ENCODE results near the gene ACSS3.
"Not testable (repeated sequence)": the region's sequence is repeated elsewhere in the genome, so short reads cannot be mapped to it uniquely, and the experiment has no call there.

Gene ACSS3

DNA sequence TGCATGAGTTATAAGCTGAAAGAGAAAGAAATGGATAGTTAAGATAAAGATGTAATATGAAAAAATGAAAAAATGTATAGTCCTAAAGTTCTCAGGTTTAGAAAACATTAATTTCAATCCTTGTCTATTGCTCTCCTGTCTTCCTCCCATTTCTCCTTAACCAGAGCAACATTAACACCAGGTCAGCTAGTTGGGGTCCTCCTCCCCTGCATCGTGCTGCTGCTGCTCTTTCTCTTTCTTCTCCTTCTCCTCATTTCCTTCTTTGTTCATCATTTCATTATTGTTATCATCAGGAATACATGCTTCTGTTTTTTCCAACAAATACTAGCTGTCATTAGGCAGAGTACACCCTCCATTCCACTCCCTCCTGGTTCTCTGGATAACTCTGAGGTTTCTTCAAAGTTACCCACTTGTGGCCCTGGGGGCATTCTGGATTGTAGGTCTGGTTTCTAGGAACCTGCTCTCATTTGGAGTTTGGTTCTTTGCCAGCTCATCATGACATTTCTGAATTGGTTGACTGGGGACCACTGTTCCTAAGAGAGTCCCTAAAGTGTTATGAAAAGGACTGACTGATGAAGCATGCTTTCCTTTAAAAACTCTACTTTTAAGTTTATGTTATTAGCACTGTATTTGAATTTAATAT, 17.0 kb downstream of the ACSS3 start:
- DNase-seq (ENCODE audit: low spot score): no peak

DNA sequence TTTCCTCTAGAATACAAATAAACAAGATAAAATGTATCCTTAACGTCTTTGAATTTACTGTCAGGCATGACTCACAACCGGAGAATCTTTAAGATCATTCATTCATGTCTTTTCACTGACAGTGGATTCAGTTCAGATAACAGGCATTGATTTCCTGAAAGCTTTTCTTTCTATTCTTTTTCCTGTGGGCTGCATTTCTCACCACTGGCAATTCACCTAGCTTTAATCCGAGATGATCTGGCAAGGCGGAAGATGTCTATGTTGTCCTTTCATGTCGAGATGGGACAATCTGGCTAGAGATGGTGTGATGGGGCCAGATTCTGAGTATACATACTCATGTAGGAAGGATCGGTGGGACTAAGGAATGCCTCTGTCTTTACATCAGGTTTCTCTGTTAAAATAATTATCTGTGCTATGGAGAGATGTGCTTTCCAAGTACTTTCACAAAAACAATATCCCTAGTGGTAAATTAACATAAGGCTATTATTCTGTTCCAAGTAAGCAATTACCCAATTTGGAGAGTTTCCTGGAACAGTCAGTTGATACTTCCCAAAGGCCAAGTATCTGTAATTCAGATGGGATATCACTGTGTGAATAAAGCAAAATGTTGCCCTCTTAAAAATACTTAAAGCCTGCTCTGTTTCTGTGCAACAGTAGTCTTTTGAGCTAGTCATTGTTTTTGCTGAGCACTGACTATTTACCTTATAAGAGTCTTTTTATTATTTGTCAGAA, 17.8 kb downstream of the ACSS3 start:
- no peak for DNase-seq (ENCODE audit: low spot score)

GRCh38 chr12:81105687-81106086, 27.8 kb downstream of the ACSS3 start:
- DNase-seq (ENCODE audit: low spot score): no peak

DNA sequence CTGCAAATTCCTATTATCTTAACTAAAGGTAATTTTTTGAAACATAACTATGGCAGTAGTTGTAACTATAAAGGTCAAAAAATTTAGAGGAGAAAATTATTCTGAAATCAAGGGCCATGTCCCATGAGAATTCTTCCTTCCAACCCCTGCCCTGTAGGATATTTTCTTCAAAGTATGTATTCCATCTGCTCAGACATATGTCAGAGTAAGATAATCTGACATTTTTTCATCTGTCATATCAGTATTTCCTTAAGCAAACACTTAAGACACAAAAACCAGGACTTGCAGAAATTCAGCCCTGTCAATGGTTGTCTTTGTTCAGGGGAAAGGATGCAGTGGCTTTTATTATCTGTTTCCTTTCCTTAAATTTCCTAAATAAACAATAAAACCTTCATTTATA, 36.3 kb downstream of the ACSS3 start:
- no peak for DNase-seq (ENCODE audit: low spot score)

DNA sequence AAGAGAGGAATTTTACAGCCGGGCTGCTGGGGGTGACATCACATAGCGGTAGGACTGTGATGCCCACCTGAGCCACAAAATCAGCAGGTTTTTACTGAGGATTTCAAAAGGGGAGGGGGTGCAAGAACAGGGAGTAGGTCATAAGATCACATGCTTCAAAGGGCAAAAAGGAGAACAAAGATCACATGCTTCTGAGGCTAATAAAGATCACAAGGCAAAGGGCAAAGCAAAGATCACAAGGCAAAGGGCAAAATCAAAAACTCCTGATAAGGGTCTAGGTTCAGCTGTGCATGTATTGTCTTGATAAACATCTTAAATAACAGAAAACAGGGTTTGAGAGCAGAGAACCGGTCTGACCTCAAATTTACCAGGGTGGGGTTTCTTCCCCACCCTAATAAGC, 41.2 kb downstream of the ACSS3 start:
- DNase-seq (ENCODE audit: low spot score): not testable (repeated sequence)

DNA sequence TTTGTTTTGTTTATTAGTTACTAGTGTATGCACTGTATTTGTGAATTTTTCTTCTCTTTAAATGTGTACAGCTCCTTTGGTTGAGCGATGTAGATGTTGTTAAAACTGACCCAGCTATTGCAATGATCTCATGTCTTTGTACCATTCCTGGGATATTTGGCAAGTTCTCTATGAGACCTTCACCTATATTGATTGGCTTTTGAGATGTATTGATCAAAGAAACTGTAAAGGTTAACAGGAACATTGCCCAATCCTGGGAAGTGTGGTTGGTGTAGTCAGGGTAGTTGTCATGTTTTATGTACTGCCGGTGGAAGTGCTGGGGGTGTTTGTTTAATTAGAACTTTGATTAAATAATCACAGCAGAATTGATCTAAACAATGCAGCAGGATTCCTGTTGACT, 43.1 kb downstream of the ACSS3 start:
- no peak for DNase-seq (ENCODE audit: low spot score)

DNA sequence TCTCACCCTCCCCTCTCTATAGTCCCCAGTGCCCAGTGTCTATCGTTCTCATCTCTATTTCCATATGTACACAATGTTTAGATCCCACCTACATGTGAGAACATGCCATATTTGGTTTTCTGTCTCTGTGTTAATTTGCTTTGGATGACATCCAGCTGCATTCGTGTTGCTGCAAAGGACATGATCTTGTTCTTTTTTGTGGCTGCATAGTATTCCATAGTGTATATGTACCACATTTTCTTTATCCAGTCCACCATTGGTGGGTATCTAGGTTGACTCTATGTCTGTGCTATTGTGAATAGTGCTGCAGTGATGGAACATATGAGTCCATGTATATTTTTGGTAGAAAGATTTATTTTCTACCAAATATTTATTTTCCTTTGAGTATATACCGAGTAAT, 45.7 kb downstream of the ACSS3 start:
- DNase-seq (ENCODE audit: low spot score): no peak

DNA sequence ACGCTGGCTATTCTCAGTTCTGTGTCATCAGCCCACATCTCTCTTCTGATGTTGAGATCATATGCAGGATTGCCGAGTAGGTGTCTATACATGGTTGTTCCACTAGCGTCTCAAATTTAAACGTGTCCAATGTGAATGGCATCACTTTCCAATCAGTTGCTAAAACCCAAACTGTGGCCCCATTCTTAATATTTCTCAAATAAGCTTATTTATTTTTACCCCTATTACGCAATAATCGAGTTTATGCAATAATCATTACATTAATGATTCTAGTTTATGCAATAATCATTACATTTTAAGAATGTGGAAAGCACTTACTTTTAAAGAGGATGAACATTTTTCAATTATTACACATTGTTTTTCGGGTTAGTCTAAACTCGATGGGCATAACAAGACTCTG, 47.8 kb downstream of the ACSS3 start:
- DNase-seq (ENCODE audit: low spot score): no peak

GRCh38 chr12:81128930-81129554, 51.2 kb downstream of the ACSS3 start:
- DNase-seq (ENCODE audit: low spot score): no peak

DNA sequence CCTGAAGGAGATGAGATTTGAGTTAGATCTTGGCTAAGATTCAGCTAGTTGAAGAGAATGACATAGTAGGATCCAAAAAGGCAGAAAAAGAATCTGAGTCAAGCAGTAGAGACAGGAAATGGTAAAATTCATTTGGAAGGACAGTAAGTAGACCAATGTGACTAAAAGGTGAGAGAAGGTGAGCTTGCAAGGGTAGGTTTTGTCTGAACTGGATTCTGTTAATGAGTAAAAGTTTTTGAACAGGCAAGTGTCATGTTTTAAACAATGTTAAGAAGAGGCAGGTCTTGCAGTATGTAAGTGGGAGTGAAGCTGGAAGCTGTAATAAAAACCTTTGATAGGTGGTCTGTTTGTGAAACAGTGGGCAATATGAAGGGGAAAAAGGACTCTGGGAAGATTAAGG, 58.6 kb downstream of the ACSS3 start:
- DNase-seq (ENCODE audit: low spot score): no peak

DNA sequence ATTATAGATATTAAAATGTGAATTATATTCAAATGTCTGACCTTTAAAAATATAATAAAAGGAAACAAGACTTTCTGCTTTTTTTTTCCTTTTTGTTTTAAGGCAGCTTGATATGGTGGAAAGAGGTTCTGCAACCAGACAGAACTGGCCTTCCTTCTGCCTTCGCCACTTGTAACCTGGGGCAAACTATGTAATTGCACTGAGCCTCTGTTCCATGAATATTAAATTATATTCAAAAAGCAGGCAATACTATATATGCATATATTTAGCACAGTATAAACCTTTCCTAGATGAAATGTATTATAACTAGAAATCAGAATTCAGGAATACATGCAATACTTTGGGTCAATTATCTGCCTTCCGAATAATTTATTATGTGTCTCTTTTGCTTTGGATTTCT, 59.9 kb downstream of the ACSS3 start:
- no peak for DNase-seq (ENCODE audit: low spot score)

GRCh38 chr12:81141217-81141616, 63.3 kb downstream of the ACSS3 start:
- DNase-seq (ENCODE audit: low spot score): no peak

- no peak for DNase-seq (ENCODE audit: low spot score)
Measured at GRCh38 chr12:81143057-81143456, 65.2 kb downstream of the ACSS3 start.

DNA sequence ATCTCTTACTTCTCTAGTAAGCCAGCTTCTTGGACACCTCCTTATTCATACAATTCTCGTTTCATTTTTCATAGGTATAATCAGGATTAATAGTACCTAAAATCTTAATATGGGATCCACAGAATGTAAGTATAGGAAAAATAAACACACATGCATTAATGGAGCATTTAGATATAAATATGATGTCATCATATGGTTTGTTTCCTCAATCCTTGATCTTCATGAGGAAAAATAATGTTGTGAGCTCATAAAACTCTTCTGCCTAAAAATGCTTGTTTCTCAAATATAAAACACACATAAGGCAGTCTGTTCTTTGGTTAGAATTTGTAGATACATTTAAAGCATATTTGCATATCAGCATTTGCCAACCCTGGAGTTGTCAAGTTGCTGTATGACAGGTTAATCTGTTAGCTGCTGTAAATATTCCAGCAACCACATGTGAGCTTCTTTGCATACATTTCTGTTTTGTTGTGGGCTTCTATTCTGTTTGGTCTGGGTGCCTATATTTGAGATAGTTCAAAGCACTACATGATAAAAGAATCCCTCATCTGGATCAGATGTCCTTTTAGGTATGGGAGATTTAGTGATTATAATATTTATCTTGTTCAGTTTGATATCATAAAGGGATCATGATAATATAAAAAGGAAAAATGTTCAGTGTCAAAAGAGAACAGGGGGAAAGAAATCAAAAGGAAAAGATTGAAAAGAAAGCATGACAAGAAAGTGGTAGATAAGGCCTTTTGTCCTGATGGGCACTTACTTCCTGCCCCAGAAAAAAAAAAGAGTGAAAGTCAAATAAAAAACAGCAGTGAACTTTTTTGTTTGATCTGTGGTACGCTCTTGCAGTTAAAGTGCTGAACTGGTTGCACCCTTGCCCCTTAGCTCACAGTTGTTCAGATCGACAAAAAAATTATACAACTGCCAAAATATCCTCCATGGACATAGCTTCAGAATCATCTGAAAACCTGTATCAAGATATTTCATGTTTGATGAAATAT, 68.6 kb downstream of the ACSS3 start:
- DNase-seq (ENCODE audit: low spot score): no peak

DNA sequence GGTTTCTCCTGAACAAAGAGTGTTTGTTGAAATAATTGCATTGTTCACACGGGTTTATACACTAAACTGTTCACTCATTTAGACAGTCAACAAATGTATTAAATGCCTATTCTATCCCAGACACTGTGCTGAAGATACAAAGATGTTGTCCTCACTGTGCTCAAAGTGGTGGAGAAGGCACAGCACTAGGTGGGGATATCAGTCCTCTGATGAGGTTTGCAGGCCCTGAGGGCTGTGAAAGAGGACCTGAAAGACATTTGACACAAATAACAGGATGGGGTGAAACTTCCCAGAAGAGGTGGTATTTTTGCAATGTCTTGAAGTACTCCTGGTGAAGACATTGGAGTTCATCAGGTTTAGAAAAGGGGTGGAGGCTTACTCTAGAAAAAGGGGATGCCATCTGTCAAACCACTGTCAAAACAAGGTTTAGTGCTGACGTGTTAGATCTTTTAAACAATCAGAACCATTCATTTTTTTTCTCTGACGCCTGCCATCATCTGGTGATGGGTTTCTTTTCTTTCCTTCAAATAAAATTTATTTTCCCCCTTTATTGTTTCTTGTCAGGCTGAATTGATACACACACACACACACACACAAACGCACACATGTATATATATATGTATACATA, 69.5 kb downstream of the ACSS3 start:
- no peak for DNase-seq (ENCODE audit: low spot score)

- DNase-seq (ENCODE audit: low spot score): no peak
Measured at GRCh38 chr12:81150382-81150781, 72.5 kb downstream of the ACSS3 start.

GRCh38 chr12:81159856-81160255, 82.0 kb downstream of the ACSS3 start:
- DNase-seq (ENCODE audit: low spot score): no peak

GRCh38 chr12:81161680-81162079, 83.8 kb downstream of the ACSS3 start:
- DNase-seq (ENCODE audit: low spot score): no peak

GRCh38 chr12:81162391-81163136, 84.7 kb downstream of the ACSS3 start:
- no peak for DNase-seq (ENCODE audit: low spot score)

DNA sequence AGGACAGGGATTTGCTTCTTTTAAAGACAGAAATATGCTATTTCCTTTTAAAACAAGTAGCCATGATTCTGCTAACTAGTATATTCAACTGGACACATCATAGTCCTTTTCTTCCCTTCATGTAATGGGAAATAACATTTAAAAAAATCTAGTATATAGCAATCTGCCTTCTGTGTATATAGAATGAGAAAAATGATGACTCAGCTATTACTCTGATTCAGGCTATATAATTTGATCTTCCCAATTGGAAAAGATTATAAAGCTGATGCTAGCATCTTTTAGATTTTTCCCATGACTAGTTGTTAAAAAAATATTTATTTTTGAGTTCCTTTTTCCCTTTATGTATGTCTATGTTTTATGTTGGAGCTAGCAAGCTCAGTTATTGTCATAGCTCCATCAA, 86.9 kb downstream of the ACSS3 start:
- no peak for DNase-seq (ENCODE audit: low spot score)

DNA sequence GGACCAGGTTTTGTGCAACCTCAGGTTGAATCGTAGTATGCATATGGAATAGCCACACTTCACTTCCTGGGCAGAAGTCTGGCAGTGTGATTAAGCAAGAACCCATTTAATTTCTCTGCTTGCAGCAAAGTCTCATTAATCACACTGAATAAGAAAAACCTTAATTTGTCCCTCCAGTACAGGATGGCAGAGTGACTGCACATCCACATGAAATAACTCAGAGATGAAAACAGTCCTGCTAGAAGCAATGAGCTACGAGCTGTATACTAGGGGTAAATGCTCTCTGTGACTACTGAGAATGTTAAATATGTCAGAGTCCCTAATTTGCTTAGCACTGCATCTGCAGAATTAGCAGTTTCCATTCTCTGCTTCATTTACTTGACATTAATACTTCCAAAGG, 88.9 kb downstream of the ACSS3 start:
- DNase-seq (ENCODE audit: low spot score): no peak
